ENCODE results near the gene COL4A3. TPM values are rescaled to one million over a fixed set of nuclear protein-coding genes. Genes with fewer than 3 reads are reported as not detected.

The COL4A3 gene
- total and polyA plus RNA-seq, 9 of the 15 experiments (the other 6 are each of a cell fraction or from before 2014, with no cell fraction given), result not detected

DNA sequence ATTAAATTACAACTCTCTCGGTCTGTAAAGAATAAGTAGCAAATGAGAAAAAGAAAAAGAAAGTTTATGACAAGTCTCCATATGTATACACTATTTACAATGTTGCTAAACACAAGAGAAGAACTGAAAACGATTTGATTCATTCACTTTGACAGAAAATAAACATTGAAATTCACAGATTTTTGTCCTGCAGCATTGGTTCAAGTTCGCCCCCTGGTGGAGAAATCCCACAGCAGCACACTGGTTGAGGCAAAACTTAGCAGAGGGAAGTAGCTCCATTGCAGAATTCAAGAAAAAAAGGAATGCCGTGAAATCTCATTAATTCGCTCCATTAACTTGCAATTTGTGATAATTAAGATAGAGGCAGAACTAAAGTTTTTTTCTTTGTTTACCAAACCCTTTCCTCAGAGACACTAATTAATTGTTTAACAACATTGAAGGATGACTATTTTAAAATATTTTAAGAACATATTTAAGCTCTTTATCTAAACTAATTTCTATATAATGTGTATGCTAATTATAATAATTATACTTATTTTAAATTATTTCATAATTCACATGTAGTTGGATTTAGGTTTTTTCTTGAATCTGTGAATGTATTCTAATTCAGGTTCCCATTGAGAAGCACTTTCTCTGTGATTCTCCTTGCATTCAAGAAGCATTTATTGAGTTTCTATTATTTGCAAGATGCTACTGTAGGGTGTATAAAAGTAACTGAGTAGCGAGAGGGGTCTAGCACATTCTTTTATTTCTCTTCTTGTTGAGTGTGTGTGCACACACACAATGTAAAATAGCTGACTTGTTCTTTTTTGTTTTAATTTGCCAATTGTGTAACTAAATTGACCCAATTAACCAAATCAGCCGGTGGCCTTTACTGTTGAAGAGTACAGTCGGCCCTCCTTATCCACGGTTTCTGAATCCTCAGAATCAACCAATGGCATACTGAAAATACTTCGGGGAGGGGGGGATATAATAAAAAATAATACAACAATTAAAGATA, 74.1 kb downstream of the COL4A3 start:
- H3K4me2 ChIP-seq (ENCODE audit: insufficient read depth, low read length), result no peak overlapping the region
- BruUV-seq (replicated peaks), result no TSS peak
- H3K9me1 ChIP-seq (ENCODE audit: control insufficient read depth, insufficient read depth, low read length), result no peaks in the 10 kb centered on the region
- no peaks in the 10 kb centered on the region for H3K9me3 ChIP-seq (replicated peaks; ENCODE audit: control insufficient read depth, insufficient read depth, low read depth, low read length)
- no peak overlapping the region for H3K27ac ChIP-seq (ENCODE audit: extremely low read depth, low read depth, low read length)
- POLR2A ChIA-PET, result interaction anchor here (0.8 kb wide), 2 partner anchors 17 to 123 kb away, joined by 4 read pairs; no protein-coding TSS in a partner anchor
- no peaks in the 10 kb centered on the region for H3K27me3 ChIP-seq (ENCODE audit: control insufficient read depth in 2 of 2, insufficient read depth in 2 of 2, low read length in 2 of 2)
- ATAC-seq (peak; percentile 75), DNase-seq (ENCODE audit: extremely low read depth in 1 of 4, low spot score in 3 of 4) (peak; percentile 39 to 55 (median 48)), FAIRE-seq (peak; percentile 86)
- H3K36me3 ChIP-seq (ENCODE audit: control insufficient read depth, insufficient read depth, low read length), result no peaks in the 10 kb centered on the region
- no peak overlapping the region for H3K4me3 ChIP-seq
- no peaks in the 10 kb centered on the region for H3K79me2 ChIP-seq (ENCODE audit: control insufficient read depth, insufficient read depth, low read length)
- intact Hi-C loops (cut with micrococcal nuclease), result loop anchor here (1.0 to 5.0 kb wide), 2 partner anchors 108 to 1571 kb away; no protein-coding TSS in a partner anchor
- WGBS (ENCODE audit: insufficient coverage, low coverage, missing lambda C conversion rate), result 1% methylated on average over 10 of the region's 10 CpGs
- H2AFZ ChIP-seq (ENCODE audit: low read depth, low read length), result no peak overlapping the region
- in situ Hi-C loops (cut with MboI), result no loop called here
- H3K4me1 ChIP-seq (replicated peaks in 1 of 2; ENCODE audit: control insufficient read depth in 2 of 2, insufficient read depth in 2 of 2, low read length in 2 of 2), result no peaks in the 10 kb centered on the region
- no peaks in the 10 kb centered on the region for H4K20me1 ChIP-seq (replicated peaks; ENCODE audit: control insufficient read depth, insufficient read depth, low read length)
- H3K9ac ChIP-seq (ENCODE audit: insufficient read depth in 1 of 2, low read depth in 2 of 2, low read length in 2 of 2), result no peak overlapping the region
- CTCF ChIA-PET (ENCODE audit: low intra/inter-chr PET ratio), result interaction anchor here (0.6 to 1.0 kb wide), 3 partner anchors 201 to 1569 kb away, joined by 3 read pairs; no protein-coding TSS in a partner anchor
- TF ChIP-seq DIDO1 (tag; IDR thresholded peaks at IDR 0.05; ENCODE audit: low read depth) (no peak), IRF1 (CRISPR knock-in tag; IDR thresholded peaks at IDR 0.05; ENCODE audit: borderline replicate concordance) (no peak), HOXB6 (CRISPR knock-in tag; IDR thresholded peaks at IDR 0.05; ENCODE audit: borderline replicate concordance) (no peak), PTBP1 (IDR thresholded peaks at IDR 0.05; ENCODE audit: low read depth, low read length) (no peak), MED1 (CRISPR knock-in tag; IDR thresholded peaks at IDR 0.05; ENCODE audit: borderline replicate concordance) (no peak), L3MBTL2 (IDR thresholded peaks at IDR 0.05) (no peak), CTCF (IDR thresholded peaks at IDR 0.05 in 2 of 3, conservative IDR thresholded peaks at IDR 0.05 in 1 of 3; ENCODE audit: insufficient read depth in 2 of 3, low read depth in 1 of 3, low read length in 3 of 3) (peak; percentile 58 to 77 (median 77)), SIX5 (IDR thresholded peaks at IDR 0.05; ENCODE audit: borderline replicate concordance in 1 of 2, insufficient read depth in 1 of 2, low read depth in 1 of 2, low read length in 2 of 2) (no peak), KLF10 (CRISPR knock-in tag; IDR thresholded peaks at IDR 0.05) (no peak), FOXP4 (CRISPR knock-in tag; IDR thresholded peaks at IDR 0.05; ENCODE audit: borderline replicate concordance) (no peak), SMC3 (conservative IDR thresholded peaks at IDR 0.05; ENCODE audit: insufficient read depth, low read depth, low read length) (peak; percentile 49; the same call in 1 of the 2 replicates), C11orf30 (IDR thresholded peaks at IDR 0.05; ENCODE audit: low read depth) (peak; percentile 17; the same call in 1 of the 2 replicates)
- TF ChIP-seq, protein P1, sequence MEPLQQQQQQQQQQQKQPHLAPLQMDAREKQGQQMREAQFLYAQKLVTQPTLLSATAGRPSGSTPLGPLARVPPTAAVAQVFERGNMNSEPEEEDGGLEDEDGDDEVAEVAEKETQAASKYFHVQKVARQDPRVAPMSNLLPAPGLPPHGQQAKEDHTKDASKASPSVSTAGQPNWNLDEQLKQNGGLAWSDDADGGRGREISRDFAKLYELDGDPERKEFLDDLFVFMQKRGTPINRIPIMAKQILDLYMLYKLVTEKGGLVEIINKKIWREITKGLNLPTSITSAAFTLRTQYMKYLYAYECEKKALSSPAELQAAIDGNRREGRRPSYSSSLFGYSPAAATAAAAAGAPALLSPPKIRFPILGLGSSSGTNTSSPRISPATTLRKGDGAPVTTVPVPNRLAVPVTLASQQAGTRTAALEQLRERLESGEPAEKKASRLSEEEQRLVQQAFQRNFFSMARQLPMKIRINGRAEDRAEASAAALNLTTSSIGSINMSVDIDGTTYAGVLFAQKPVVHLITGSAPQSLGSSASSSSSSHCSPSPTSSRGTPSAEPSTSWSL (CRISPR knock-in tag; IDR thresholded peaks at IDR 0.05; ENCODE audit: borderline replicate concordance), result no peak

Data from K562 (cell line).